ENCODE measurements around the gene SLC29A2.
"Not testable (repeated sequence)": the region's sequence is repeated elsewhere in the genome, so short reads cannot be mapped to it uniquely, and the experiment has no call there.

The SLC29A2 gene

DNA sequence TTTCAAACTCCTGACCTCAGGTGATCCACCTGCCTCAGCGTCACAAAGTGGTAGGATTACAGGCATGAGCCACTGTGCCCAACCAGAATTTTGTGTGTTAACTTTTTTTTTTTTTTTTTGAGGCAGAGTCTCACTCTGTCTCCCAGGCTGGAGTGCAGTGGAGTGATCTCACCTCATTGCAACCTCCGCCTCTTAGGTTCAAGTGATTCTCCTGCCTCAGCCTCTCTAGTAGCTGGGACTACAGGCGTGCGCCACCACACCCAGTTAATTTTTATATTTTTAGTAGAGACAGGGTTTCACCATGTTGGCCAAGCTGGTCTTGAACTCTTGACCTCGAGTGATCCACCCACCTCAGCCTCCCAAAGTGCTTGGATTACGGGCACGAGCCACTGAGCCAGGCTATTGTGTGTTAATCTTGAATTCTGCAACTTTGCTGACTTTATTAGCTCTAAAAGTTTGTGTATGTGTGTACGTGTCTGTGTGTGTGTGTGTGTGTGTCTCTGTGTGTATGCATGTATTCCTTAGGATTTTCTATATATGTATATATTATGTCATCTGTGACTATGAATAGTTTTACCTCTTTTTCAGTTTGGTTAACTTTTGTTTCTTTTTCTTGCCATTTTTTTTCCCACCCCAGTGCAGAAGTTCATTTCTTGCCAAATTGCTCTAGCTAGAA is 20.9 kb downstream of the SLC29A2 start:
- DNase-seq (ENCODE audit: low read depth in 2 of 2): not testable (repeated sequence)

GRCh38 chr11:66349084-66349386 is 22.5 kb downstream of the SLC29A2 start:
- DNase-seq (ENCODE audit: low read depth in 2 of 2): no peak

DNA sequence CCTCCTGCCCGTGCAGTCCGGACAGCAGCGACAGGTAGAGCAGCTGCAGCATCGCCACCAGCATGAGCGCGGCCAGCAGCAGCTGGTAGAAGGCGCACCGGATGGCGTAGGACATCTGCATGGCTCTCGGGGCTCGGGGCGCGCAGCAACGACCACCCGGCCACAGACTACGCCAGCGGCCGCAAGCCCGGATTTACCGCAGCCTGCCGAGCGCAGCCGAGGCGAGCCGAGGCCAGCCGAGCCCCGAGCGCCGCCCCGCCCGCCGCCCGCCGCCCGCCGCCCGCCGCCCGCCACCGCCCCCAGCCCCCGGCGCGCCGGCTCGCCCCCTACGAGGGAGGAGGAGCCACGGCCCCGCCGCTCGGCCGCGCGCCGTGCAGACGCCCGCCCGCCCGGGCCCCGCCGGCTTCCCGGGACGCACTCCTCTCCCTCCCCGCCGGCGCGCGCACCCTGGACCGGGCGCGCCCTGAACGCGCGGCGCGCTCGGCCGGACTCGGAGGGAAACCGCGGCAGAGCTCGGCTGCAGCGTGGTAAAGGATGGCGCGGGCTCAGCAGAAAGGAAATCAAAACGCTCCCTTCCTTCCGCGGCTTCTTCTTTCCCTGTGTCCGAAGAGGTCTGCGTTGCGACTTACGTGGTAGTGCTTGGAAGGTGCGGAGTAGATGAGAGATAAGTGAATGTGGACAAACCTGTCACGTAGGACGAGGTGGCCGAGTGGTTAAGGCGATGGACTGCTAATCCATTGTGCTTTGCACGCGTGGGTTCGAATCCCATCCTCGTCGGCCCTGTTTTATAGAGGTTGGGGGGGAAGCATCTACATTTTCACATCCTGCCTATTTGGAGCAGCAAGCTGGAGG is 23.9 kb downstream of the SLC29A2 start, which contains the start of gene B4GAT1:
Gene B4GAT1, minus strand, starts transcription at position 205 of the 852 bp plus-strand sequence. Its CDS starts 84 bp downstream, at position 121.
- peak; percentile 82 to 84 for DNase-seq (ENCODE audit: low read depth in 2 of 2)

DNA sequence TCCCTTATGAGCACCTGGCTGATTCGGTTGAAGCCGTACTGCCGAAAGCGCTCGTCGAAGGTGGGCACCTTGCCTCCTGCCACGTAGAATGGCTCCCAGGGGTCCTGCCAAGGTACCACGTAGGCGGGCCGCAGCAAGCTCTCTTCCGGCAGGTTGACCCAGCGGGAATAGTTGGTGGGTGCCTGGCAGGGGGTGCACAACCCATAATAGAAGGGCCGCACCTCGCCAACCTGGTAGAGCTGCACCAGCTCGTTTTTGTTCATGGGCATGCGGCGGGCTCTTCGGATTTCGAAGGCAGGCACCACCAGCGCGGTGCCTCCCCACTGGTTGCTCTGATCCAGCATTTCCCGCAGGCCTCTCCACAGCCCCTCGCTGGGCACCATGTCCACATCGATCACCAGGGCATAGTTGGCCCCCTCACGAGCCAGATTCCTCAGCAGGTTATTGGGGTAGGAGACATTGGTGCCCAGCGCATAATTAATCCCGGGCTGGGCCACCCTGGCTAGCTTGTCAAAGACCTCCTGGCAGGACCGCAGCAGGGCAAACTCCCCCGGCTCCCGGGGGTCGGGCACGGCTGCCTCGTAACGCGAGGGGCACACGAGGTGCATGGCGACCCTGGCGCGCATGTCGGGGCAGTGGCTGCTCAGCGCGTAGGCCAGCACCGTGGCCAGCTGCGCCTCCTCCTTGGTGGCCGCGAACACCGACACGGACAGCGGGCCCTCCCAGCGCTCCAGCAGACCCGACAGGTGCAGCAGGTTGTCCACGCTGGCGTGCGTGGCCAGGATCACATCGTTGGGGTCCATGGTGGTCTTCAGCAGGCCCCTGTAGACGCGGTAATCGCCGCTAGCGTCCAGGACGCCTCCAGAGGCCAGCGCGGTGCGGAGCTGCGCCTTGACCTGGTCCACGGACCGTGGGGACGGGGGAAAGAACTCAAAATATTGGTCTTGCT is 24.8 kb downstream of the SLC29A2 start:
- DNase-seq (ENCODE audit: low read depth in 2 of 2): no peak

GRCh38 chr11:66345316-66345649 is 26.3 kb downstream of the SLC29A2 start:
- DNase-seq (ENCODE audit: low read depth in 2 of 2): no peak

DNA sequence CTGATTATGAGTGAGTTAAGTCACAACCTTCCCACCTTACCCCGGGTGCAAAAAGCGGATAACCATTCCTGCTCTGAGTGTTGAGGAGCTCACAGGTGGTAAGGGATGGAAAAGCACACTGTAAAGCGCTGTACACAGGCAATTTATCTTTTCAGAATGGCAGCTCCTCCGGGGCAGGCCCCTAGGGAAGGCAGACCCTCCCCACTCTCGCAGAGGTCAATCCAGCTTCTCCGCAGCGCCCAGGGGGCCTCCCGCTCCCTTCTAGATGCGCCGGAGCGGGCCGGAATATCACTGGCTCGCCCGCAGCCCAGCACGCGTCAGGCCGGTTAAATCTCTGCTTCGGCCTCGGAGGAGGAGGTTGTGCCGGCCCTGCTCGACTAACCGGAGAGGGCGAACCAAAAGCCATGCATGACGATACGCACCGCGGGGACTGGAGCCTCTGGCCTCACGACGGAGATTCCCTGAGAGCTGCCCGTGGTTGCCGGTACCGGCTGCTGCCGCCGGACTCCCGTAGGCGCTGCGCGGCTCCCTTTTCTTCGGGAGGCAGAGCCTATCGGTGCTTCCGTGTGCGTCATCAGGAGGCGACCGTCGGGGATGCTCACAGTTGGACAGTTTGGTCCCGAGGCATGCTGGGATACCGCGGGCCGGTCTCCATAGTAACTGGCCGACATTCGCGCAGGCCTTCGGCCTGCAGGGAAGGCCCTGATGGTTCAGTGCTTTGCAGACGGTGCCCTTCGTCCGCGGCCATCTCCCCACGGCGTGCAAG is 26.8 kb downstream of the SLC29A2 start, which contains the start of gene BRMS1:
Gene BRMS1, minus strand, starts transcription at position 555 of the 766 bp plus-strand sequence. CDS start 2,870 bp downstream, outside the sequence.
- peak; percentile 88 to 89 for DNase-seq (ENCODE audit: low read depth in 2 of 2)

DNA sequence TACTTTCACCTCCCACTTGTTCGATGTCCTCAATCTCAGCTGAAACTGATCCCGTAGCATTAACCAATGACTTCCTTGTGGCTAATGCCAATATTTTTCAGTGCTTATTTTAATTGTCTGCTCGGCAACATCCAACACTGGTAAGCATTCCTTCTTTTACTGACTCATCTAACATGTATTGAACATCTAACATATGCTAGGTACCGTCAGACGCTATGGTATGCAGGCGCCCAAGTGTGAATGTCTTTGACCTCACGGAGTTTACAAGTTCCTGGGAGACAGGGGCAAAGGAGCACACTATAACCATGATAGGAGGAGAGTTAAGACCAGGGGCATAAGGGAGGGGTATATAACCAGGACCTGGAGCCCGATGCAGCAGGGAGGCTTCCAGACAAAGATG is 28.4 kb downstream of the SLC29A2 start:
- DNase-seq (ENCODE audit: low read depth in 2 of 2): no peak

- DNase-seq (ENCODE audit: low read depth in 2 of 2): no peak
Observed at GRCh38 chr11:66341502-66342126, 29.9 kb downstream of the SLC29A2 start.

DNA sequence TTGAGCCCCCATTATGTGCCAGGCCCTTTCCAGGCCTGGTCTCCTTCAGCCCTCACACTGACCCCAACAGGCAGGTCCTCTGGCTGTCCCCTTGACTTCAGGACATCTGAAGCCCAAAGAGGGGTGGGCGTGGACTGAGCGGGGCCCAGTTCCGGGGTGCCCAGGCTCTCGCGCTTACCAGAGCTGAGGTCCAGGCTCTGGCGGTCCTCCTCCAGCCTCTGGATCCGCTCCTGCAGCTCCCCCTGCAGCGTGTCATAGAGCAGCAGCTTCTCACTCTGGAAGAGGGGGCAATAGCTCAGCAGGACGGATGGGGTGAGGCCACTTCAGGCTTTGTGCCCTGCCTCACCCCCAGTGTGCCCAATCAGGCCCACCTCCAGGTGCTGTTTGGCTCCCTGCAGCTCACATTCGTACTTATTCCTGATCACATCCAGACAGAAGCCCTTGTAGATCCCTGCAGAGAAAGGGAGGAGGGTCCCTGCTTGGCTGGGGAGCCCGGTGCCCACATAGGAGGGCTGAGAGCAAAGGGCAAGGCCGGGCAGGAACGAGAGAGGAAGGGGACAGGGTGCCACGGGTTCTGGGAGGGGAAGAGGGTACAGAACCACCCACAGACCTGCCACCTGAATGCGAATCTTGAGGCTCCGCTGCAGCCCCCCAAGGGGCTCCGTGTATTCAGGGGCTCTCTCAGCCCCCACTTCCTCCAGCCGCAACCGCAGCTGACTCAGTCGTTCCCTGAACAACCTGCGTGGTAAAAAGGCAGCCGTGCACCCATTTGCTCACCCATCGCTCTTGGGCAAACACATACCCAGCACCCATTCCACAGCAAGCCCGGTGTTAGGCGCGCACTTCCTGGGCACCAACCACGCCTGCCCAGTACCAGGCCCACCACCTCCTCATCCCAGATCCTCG is 30.7 kb downstream of the SLC29A2 start:
- no peak for DNase-seq (ENCODE audit: low read depth in 2 of 2)

DNA sequence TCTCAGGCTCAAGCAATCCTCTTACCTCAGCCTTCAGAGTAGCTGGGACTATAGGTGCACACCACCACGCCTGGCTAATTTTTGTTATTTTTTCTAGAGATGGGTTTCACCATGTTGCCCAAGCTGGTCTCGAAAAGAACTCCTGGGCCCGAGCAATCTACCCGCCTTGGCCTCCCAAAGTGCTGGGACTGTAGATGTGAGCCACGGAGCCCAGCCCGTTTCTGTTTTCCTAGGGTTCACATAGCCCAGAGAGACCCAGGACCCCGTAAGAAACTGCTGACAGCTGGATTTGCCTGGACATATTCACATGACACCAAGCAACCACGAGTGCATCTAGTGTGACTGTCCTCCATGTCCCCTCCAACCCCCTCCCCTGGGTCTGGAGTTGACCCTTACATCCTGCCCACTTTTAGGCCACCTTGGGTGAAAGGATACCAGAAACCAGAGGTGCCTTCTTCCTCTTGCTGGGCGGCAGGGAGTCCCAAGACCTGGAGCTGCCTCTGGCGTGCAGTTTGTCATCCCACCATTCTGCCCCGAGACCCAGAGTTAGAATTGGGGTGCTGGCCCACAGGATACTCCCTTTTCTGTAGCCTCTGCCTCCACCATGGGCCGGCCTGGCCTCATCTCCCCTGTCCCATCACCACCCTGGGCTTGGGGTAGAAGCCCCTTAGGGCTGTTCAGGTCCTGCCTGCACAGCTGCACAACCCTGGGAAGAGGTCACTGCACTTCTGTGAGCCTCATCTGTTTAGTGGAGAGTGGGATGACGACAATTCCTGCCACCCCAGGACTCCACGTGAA is 31.7 kb downstream of the SLC29A2 start:
- no peak for DNase-seq (ENCODE audit: low read depth in 2 of 2)

- no peak for DNase-seq (ENCODE audit: low read depth in 2 of 2)
Observed at GRCh38 chr11:66339162-66339675, 32.3 kb downstream of the SLC29A2 start.

DNA sequence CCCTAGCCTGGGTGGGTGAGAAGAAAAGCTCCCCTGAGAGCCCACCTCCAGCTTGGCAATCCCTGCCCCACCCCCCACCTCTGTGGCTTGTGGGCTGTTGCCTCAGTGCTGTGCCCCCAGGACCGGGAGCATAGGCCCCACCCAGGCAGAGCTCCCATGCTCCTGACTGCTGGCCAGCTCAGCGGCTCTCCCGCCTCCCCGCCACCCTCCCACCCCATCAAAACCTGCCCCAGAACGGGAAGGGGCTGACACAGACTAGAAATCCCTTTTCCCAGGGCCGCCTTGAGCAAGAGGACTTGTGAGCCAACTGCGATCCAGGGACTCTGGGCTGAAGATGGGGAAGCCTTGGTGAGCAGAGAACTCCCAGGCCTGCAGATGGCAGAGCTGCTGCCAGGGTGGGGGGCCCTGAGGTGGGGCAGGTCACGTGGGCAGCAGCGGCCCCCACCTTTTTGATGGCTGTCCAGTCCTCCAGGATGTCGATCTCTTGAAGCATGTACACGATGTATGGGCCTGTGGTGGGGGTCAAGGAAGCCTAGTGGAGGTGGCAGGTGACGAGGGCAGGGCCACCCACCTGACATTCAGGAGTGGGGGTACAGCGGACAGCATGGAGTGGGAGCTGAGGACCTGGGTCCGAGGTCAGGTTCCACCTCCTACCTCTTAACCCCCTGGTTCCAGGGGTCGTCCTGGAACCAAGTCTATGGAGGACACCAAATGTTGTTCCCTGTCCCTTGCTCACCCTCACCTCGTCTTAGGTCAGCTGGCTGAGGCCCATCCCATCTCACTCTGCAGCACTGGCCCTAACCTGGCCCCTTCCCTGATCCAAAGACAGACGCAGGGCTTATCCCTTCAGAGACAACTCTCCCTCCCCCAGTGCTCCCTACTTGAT is 33.0 kb downstream of the SLC29A2 start:
- no peak for DNase-seq (ENCODE audit: low read depth in 2 of 2)

- DNase-seq (ENCODE audit: low read depth in 2 of 2): no peak
Observed at GRCh38 chr11:66337103-66337899, 34.3 kb downstream of the SLC29A2 start.

DNA sequence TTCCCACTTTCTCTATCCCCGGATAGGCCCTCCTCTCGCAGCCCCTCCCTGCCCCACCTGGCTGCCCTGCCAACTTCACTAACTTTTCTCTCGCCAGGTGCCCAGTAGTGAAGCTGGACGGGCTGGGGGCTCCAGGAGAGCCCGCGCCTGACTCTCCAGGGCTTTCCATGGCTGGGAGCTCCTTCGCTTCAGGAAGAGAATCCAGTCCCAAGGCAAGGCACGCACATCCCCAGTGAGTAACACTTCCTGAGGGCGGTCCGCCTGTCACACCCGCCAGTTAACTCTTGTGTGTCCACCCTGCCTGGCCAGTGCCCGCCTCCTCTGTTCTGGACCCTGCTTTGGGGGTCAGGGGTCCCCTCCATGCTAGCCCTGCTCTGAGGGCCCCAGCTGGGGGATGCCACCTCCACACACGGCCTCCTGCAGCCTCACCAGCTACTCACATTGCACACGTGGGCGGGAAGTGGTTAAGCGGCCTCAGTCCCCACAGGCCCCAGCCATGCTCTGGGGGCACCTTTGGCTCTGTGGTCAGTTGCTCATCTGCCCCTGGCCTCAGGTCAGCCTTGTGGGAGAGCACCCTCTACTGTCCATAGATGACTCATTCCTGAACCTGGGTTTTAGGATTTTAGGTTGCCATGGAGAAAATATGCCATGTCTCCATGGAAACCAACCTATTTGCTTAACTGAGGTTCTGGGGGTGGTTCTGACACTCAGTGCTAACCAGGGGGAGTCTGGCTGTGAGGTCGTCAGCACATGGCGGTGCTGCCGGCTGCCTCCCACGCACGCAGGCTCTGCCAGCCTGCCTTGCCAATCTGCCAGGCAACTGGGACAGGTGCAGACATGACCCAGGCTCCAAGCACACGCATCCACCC is 35.1 kb downstream of the SLC29A2 start, which contains the start of gene RIN1:
Gene RIN1, minus strand, starts transcription at position 201 of the 869 bp plus-strand sequence. Its CDS starts 32 bp downstream, at position 169.
- no peak for DNase-seq (ENCODE audit: low read depth in 2 of 2)

GRCh38 chr11:66335531-66336233 is 35.9 kb downstream of the SLC29A2 start:
- DNase-seq (ENCODE audit: low read depth in 2 of 2): no peak

All from fibroblast of skin of left quadriceps (primary cell).